NCI-H2227 (cell line): ENCODE results near the gene PKD1.
"Not testable (repeated sequence)": the region's sequence is repeated elsewhere in the genome, so short reads cannot be mapped to it uniquely, and the experiment has no call there.

Experiments used
- DNase-seq: peaks from one replicate; lab custom pipeline; 2025; ENCODE audit not compliant: unreplicated experiment; lab: John Stamatoyannopoulos, UW

The PKD1 gene

GRCh38 chr16:2126161-2126743 is 9.4 kb downstream of the PKD1 start:
- not testable (repeated sequence) for DNase-seq

- not testable (repeated sequence) for DNase-seq
These were observed 10.1 kb downstream of the PKD1 start for GRCh38 chr16:2125609-2126008.

- DNase-seq = peak; percentile 38
These were observed 10.8 kb downstream of the PKD1 start for GRCh38 chr16:2124694-2125444.

- not testable (repeated sequence) for DNase-seq
These were observed 11.4 kb downstream of the PKD1 start for GRCh38 chr16:2124377-2124693.

GRCh38 chr16:2123706-2124376 is 11.9 kb downstream of the PKD1 start:
- DNase-seq = not testable (repeated sequence)

- not testable (repeated sequence) for DNase-seq
These were observed 12.6 kb downstream of the PKD1 start for GRCh38 chr16:2122934-2123683.

GRCh38 chr16:2122429-2122828 is 13.3 kb downstream of the PKD1 start:
- no peak for DNase-seq

GRCh38 chr16:2121853-2122252 is 13.8 kb downstream of the PKD1 start:
- peak; percentile 34 for DNase-seq

- peak; percentile 61 for DNase-seq
These were observed 14.4 kb downstream of the PKD1 start for GRCh38 chr16:2121325-2121724.

DNA sequence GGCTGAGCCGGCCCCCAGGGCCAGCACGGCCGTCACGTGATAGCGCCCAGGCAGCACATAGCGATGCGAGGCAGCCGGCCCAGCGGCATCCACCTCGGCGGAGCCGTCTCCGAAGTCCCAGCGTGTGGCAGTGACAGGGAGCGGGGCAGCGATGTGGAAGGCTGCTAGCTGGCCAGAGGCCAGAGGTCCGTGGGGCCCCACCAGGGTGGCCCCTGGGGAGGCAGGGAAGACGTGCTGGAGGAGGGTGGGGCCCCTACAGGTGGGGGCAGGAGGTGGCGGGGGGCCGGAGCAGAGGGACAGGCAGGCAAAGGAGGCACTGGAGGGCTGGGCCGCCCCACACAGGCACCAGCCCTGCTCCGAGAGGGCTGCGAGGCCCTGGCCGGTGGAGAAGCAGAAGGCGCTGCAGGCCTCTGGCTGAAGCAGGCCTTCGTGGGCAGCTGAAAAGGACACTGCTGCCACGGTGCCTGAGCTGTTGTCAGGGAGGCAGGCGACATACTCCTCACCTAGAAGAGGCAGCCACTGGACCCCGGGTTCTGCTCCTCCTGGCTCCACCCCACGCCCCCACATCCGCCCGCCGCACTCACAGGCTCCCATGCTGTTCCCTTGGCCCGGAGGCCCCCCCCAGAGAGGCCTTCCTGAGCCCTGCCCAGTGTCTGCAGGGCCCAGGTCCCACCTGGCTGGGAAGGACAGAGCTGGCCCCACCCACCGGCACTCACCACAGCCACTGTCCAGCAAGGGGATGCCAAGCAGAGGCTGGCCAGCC is 17.6 kb downstream of the PKD1 start:
- DNase-seq = not testable (repeated sequence)

DNA sequence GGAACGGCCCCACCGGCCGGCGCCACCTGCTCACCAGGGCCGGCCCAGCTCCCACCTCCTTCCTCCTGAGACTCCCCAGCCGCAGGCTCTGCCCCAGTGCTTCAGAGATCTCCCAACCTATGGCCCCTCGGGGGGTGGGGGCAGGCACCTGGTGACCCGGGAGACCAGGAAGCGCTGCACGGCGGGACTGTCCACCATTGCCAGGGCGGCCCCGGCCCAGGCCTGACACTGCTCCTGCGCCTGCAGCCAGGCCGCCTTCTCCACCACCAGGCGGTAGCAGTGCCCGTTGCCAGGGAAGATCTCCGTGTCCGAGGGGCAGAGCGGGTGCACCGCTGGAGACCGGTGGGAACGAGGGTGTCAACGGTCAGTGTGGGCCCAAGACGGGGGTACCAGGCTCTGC is 18.4 kb downstream of the PKD1 start:
- not testable (repeated sequence) for DNase-seq

DNA sequence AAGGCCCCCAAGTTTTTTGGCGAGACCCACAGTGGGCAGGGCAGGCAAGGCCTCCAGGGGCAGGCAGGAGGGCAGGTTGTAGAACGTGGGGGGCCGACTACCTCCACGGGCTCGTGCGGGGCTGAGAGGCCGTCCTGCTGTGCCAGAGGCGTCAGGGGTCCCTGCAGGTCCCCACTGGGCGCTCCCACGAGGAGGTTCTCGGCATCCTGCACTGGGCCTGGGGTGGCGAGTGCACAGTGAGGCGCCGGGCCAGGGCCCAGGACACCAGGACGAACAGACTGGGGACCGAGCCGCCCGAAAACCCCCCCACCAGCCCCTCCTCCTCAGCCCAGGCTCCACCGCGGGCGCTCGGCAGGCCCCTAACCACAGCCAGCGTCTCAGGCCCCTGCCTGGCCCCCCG is 19.3 kb downstream of the PKD1 start:
- not testable (repeated sequence) for DNase-seq

- DNase-seq = no peak
These were observed 20.1 kb downstream of the PKD1 start for GRCh38 chr16:2115591-2115973.

GRCh38 chr16:2114885-2115590 is 20.7 kb downstream of the PKD1 start:
- DNase-seq = not testable (repeated sequence)

- not testable (repeated sequence) for DNase-seq
These were observed 21.5 kb downstream of the PKD1 start for GRCh38 chr16:2114225-2114624.

- not testable (repeated sequence) for DNase-seq
These were observed 23.1 kb downstream of the PKD1 start for GRCh38 chr16:2112539-2113106.

DNA sequence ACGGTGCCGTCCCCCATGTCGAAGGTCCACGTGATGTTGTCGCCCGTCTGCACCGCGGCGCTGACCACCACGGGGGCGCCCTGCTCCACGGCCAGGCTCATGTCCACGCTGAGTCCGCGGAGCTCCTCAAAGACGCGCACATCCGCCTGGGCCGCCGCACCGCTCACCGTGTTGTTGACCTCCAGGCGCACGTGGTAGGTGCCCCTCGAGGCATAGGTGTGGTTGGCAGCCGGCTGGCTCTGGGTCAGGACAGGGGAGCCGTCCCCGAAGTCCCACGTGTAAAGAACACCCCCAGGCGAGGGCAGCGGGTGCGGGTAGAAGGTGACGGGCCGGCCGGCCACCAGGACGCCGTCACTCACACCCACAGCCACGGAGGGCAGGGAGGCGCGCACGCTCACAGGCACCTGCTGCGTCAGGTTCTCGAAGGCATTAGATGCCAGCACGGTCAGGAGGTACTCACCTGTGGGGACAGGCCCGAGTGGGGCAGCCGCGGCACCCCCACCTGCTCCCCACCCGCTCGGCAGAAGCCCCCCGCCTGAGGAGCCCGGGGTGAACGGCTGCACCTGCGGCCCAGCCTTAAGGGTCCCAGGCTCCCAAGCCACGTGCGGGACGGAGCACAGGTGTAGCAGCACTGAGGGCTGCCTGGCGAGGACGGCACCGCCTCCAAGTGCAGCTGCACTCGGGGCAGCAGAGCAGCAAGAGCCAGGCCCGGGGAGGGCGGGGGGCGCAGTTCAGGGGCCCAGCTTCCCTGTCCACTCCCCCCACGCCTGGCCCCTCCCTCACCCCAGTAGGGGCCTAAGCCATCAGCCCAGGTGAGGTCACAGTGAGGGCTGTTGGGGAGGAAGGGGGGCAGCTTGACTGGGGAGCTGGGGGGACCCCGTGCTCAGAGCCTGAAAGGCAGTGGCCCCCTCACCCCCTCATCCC is 24.0 kb downstream of the PKD1 start:
- not testable (repeated sequence) for DNase-seq

GRCh38 chr16:2111009-2111353 is 24.7 kb downstream of the PKD1 start:
- not testable (repeated sequence) for DNase-seq
